Loucy (cell line): Measurements from ENCODE around the gene STK32C.

Source experiments
- CTCF ChIP-seq: fragments of 200-600 bp; sonication (generic); conservative IDR thresholded peaks from 2 replicates; pipeline ENCODE4 v1.5.1; 2014; ENCODE audit warnings: mild to moderate bottlenecking, antibody characterized with exemption, low read length
- EZH2phosphoT487 ChIP-seq: fragments of 200-600 bp; IDR thresholded peaks from 2 replicates; pipeline ENCODE4 v1.6.1; 2018; ENCODE audit warnings: antibody characterized with exemption, mild to moderate bottlenecking, moderate library complexity, borderline replicate concordance

- TF ChIP-seq CTCF = no peak
- TF ChIP-seq EZH2phosphoT487 = no peak
These were observed 48.0 kb upstream of the STK32C start for GRCh38 chr10:132355754-132356153.
